Aorta (tissue), 5 donors: ENCODE data around the gene CDK16. TPM values are rescaled to one million over a fixed set of nuclear protein-coding genes. Genes with fewer than 3 reads are reported as not detected.

Experiments used
- ATAC-seq: fragments of 200-7000 bp; cut with Tn5 transposase; one replicate; pipeline ENCODE4 v1.9.1; 2022; ENCODE audit warnings: moderate library complexity; ENCODE audit not compliant: low FRiP score
- DNase-seq, 2 donors: peaks; one replicate each; pipeline ENCODE4 v3.0.0-alpha.2; 2020
- H3K27ac ChIP-seq, 2 donors: one replicate each; pipeline ENCODE4 v1.5.1; 2013; ENCODE audit warnings: low read length in 2 of 2, mild to moderate bottlenecking in 2 of 2, moderate library complexity in 2 of 2, control low read depth in 1 of 2, inconsistent platforms in 1 of 2, low read depth in 1 of 2
- H3K27me3 ChIP-seq, 2 donors: one replicate each; pipeline ENCODE4 v1.6.1; 2013; ENCODE audit warnings: control low read depth in 1 of 2, low read length in 1 of 2, mild to moderate bottlenecking in 1 of 2, moderate library complexity in 1 of 2; ENCODE audit not compliant: insufficient read depth in 2 of 2, control insufficient read depth in 1 of 2
- H3K36me3 ChIP-seq, 2 donors: one replicate each; pipeline ENCODE4 v1.6.1; 2013; ENCODE audit warnings: control low read depth in 1 of 2, low read length in 1 of 2, mild to moderate bottlenecking in 1 of 2; ENCODE audit not compliant: insufficient read depth in 2 of 2, control insufficient read depth in 1 of 2
- H3K4me1 ChIP-seq, 2 donors: one replicate each; pipeline ENCODE4 v1.6.1; 2013; ENCODE audit warnings: low read length in 2 of 2, control low read depth in 1 of 2, mild to moderate bottlenecking in 1 of 2, moderate library complexity in 1 of 2; ENCODE audit not compliant: insufficient read depth in 2 of 2, control insufficient read depth in 1 of 2
- H3K4me3 ChIP-seq, 2 donors: one replicate each; pipeline ENCODE4 v1.5.1; 2013; ENCODE audit warnings: low read length in 2 of 2, control low read depth in 1 of 2, mild to moderate bottlenecking in 1 of 2
- H3K9me3 ChIP-seq: one replicate; pipeline ENCODE4 v1.6.1; 2013; ENCODE audit warnings: mild to moderate bottlenecking, low read length; ENCODE audit not compliant: control insufficient read depth
- WGBS, 2 donors: extraction: QIAGEN DNeasy Blood & Tissue Kit; methylation state at CpG; one replicate each; pipeline ENCODE4 v1.1.7; 2013; 5-methylcytosine and 5-hydroxymethylcytosine counted together
- intact Hi-C, 2 donors: fragments of 100-400 bp; cut with DNase I; formaldehyde crosslinking; loops; one replicate each; pipeline versions ENCODE4 v1.14.2 to v1.15.0; 2022
- polyA plus RNA-seq, 2 donors: library from polyadenylated mRNA; stranded (reverse); fragments of 200-250 nt; gene quantifications; one replicate each; pipeline ENCODE4 v1.2.3, GENCODE V29; 2013
- total RNA-seq, 2 donors: library from RNA; stranded (reverse); fragmentation: NEBNext Ultra II Directional; extraction: Animal tissue kit (Norgen Biotek cat#: 25700); gene quantifications; one replicate each; pipeline ENCODE4 v1.2.1, GENCODE V29; 2021
- donor health status: healthy with polysubstance abuse.
- donor health status: Bipolar disorder and iron deficiency.
- donor health status: DM: no; HTN: no; CAD: no.
- donor health status: DM: no; HTN: no; CAD: no.
- donor health status: DM: yes; HTN: yes; CAD: no.

CDK16 gene
- total and polyA plus RNA-seq, 4 donors, result 14.0 to 61.3 (median 49.0) TPM

- Histone ChIP-seq H3K36me3 (peaks cover 6 to 24% of the 10 kb centered on the region in 2 donors), H3K9me3 (no peaks in the 10 kb centered on the region), H3K4me3 (no peak overlapping the region), H3K27ac (no peak overlapping the region), H3K27me3 (no peaks in the 10 kb centered on the region), H3K4me1 (no peaks in the 10 kb centered on the region)
- 58 to 86% methylated on average over 3 of the region's 3 CpGs for WGBS, 2 donors
- DNase-seq (peak in 1 of 2 donors; percentile 31), ATAC-seq (no peak)
- intact Hi-C loops, result no loop called here
Observed at GRCh38 chrX:47206316-47206715, 12.2 kb upstream of the CDK16 start.

GRCh38 chrX:47208108-47208507 lies 10.4 kb upstream of the CDK16 start:
- DNase-seq (peak in 1 of 2 donors; percentile 38), ATAC-seq (no peak)
- Histone ChIP-seq H3K36me3 (peaks cover 2 to 14% of the 10 kb centered on the region in 2 donors), H3K9me3 (no peaks in the 10 kb centered on the region), H3K4me3 (no peak overlapping the region), H3K27ac (no peak overlapping the region), H3K4me1 (no peaks in the 10 kb centered on the region), H3K27me3 (no peaks in the 10 kb centered on the region)
- 78 to 87% methylated on average over 12 of the region's 12 CpGs for WGBS, 2 donors
- intact Hi-C loops, result no loop called here

- Histone ChIP-seq H3K4me1 (no peaks in the 10 kb centered on the region), H3K9me3 (no peaks in the 10 kb centered on the region), H3K27ac (no peak overlapping the region), H3K27me3 (no peaks in the 10 kb centered on the region), H3K36me3 (peaks cover 0 to 18% of the 10 kb centered on the region in 2 donors), H3K4me3 (no peak overlapping the region)
- intact Hi-C loops, result no loop called here
- 86 to 90% methylated on average over 16 of the region's 16 CpGs for WGBS, 2 donors
- ATAC-seq, result no peak
- peak in 1 of 2 donors; percentile 59 for DNase-seq
Observed at GRCh38 chrX:47209508-47210238, 8.8 kb upstream of the CDK16 start.

GRCh38 chrX:47210661-47211425 lies 7.6 kb upstream of the CDK16 start:
- Histone ChIP-seq H3K4me1 (no peaks in the 10 kb centered on the region), H3K4me3 (no peak overlapping the region), H3K9me3 (no peaks in the 10 kb centered on the region), H3K27ac (no peak overlapping the region), H3K27me3 (no peaks in the 10 kb centered on the region), H3K36me3 (peaks cover 0 to 15% of the 10 kb centered on the region in 2 donors)
- DNase-seq (peak in 1 of 2 donors; percentile 53), ATAC-seq (no peak)
- WGBS, 2 donors, result 86 to 91% methylated on average over 15 of the region's 15 CpGs
- intact Hi-C loops, result no loop called here

GRCh38 chrX:47212381-47213293 lies 5.8 kb upstream of the CDK16 start:
- intact Hi-C loops, result no loop called here
- ATAC-seq, result no peak
- peak in 1 of 2 donors; percentile 40 for DNase-seq
- Histone ChIP-seq H3K4me1 (no peaks in the 10 kb centered on the region), H3K27ac (no peak overlapping the region), H3K9me3 (no peaks in the 10 kb centered on the region), H3K4me3 (no peak overlapping the region), H3K36me3 (peaks cover 0 to 12% of the 10 kb centered on the region in 2 donors), H3K27me3 (no peaks in the 10 kb centered on the region)
- WGBS, 2 donors, result 88 to 93% methylated on average over 12 of the region's 12 CpGs

- 80 to 84% methylated on average over 20 of the region's 20 CpGs for WGBS, 2 donors
- DNase-seq, result peak in 1 of 2 donors; percentile 67
- Histone ChIP-seq H3K4me1 (no peaks in the 10 kb centered on the region), H3K36me3 (peaks cover 0 to 12% of the 10 kb centered on the region in 2 donors), H3K27me3 (no peaks in the 10 kb centered on the region), H3K27ac (no peak overlapping the region), H3K4me3 (no peak overlapping the region), H3K9me3 (no peaks in the 10 kb centered on the region)
- intact Hi-C loops, result no loop called here
- no peak for ATAC-seq
Observed at GRCh38 chrX:47214435-47215077, 3.9 kb upstream of the CDK16 start.

- ATAC-seq (no peak), DNase-seq (peak in 1 of 2 donors; percentile 62)
- H3K4me3 ChIP-seq, result no peak overlapping the region
- no peaks in the 10 kb centered on the region for H3K9me3 ChIP-seq
- WGBS, 2 donors, result 82 to 89% methylated on average over 12 of the region's 12 CpGs
- no peak overlapping the region for H3K27ac ChIP-seq
- H3K36me3 ChIP-seq, result peaks cover 0 to 7% of the 10 kb centered on the region in 2 donors
- H3K4me1 ChIP-seq, result no peaks in the 10 kb centered on the region
- no peaks in the 10 kb centered on the region for H3K27me3 ChIP-seq
- intact Hi-C loops, result no loop called here
Observed at GRCh38 chrX:47215291-47215900, 3.1 kb upstream of the CDK16 start.
